HG03439 (cell line): Measurements from ENCODE around the gene RTN4RL2.

Source experiments
- ATAC-seq: cut with Tn5 transposase; IDR thresholded peaks from one replicate; pipeline ENCODE4 v1.9.1; 2021; ENCODE audit warnings: mild to moderate bottlenecking, moderate library complexity; ENCODE audit not compliant: unreplicated experiment

RTN4RL2 gene

GRCh38 chr11:57523419-57523818, 63.1 kb downstream of the RTN4RL2 start:
- ATAC-seq, result no peak
